Suprapubic skin (tissue), 3 donors: ENCODE results near the gene KIF14.

ENCODE experiments used
- POLR2AphosphoS5 ChIP-seq, 3 donors: sonication (generic); formaldehyde crosslinking; IDR thresholded peaks; one replicate each; pipeline ENCODE4 v1.6.1; 2017; ENCODE audit warnings: antibody characterized with exemption in 3 of 3
- TF ChIP-seq, protein P1 (sequence below), 2 donors: fragments of 200-600 bp in 1 of 2; fragments of 450-650 bp in 1 of 2; sonication (generic) in 1 of 2; IDR thresholded peaks; one replicate each; pipeline ENCODE4 v1.5.1; 2016 to 2019; ENCODE audit warnings: antibody characterized with exemption in 2 of 2, mild to moderate bottlenecking in 1 of 2, moderate library complexity in 1 of 2

DNA sequence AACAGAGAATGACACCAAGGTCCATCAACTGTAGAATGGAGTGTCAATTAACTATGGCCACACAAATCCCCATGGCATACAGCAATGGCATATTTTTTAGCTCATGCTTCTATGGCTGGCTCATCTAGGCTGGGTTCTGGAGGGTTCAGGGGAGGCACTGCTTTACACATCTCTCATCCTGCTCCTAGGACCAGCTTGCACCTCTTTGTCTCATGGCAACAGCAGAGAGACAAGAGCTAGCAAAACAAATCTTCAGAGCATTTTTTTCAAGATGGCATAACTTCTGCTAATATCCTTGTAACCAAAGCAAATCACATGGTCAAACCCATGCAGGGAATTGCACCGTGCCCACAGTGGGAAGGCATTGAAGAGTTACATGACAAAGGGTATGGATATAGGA, 82.4 kb downstream of the KIF14 start:
- TF ChIP-seq, protein P1, sequence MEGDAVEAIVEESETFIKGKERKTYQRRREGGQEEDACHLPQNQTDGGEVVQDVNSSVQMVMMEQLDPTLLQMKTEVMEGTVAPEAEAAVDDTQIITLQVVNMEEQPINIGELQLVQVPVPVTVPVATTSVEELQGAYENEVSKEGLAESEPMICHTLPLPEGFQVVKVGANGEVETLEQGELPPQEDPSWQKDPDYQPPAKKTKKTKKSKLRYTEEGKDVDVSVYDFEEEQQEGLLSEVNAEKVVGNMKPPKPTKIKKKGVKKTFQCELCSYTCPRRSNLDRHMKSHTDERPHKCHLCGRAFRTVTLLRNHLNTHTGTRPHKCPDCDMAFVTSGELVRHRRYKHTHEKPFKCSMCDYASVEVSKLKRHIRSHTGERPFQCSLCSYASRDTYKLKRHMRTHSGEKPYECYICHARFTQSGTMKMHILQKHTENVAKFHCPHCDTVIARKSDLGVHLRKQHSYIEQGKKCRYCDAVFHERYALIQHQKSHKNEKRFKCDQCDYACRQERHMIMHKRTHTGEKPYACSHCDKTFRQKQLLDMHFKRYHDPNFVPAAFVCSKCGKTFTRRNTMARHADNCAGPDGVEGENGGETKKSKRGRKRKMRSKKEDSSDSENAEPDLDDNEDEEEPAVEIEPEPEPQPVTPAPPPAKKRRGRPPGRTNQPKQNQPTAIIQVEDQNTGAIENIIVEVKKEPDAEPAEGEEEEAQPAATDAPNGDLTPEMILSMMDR (IDR thresholded peaks at IDR 0.05), result no peak
- TF ChIP-seq POLR2AphosphoS5 (IDR thresholded peaks at IDR 0.05), result no peak
